Amygdala (tissue), 56 donors: ENCODE data around the gene SLC15A4.
A peak's percentile ranks its signal among the peaks of the same experiment; 100 is the strongest.

Experiments
- DNase-seq, 56 donors: peaks; one replicate each; lab custom pipeline; 2025; lab: John Stamatoyannopoulos, UW

SLC15A4 gene

GRCh38 chr12:128796439-128797118, 27.2 kb downstream of the SLC15A4 start:
- DNase-seq = peak in 1 of 56 donors; percentile 12

DNA sequence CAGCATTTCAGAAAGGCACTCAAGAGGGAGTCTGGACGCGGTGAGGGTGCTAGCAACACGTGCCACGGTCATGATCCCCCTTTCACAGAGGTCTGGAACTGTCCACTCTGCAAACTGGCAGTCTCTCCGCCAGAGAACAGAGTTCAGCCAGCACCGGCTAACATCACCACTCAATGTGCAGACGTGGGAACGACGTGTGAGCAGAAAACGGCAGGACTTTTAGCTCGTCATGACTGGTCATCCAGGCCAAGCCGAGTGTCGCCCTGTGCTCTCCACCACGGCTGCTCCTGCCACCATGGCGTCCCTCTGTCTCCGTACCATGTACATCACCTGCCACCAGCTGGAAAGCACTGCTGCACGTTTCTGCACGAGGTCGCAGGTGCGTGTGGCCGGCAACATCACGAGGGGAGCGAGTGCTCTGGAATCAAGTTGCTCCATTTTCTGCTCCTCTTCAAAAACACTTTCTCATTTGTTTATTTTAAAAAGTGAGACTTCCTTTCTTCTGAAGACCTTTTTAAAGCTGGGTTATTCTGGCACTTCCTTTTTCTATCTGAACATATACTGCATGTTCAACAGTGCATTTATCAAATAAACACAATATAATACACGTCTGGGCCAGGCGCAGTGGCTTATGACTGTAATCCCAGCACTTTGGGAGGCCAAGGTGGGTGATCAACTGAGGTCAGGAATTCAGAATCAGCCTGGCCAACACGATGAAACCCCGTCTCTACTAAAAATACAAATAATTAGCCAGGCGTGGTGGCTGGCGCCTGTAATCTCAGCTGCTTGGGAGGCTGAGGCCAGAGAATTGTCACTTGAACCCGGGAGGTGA, 28.0 kb downstream of the SLC15A4 start:
- DNase-seq = peak in 1 of 56 donors; percentile 12

DNA sequence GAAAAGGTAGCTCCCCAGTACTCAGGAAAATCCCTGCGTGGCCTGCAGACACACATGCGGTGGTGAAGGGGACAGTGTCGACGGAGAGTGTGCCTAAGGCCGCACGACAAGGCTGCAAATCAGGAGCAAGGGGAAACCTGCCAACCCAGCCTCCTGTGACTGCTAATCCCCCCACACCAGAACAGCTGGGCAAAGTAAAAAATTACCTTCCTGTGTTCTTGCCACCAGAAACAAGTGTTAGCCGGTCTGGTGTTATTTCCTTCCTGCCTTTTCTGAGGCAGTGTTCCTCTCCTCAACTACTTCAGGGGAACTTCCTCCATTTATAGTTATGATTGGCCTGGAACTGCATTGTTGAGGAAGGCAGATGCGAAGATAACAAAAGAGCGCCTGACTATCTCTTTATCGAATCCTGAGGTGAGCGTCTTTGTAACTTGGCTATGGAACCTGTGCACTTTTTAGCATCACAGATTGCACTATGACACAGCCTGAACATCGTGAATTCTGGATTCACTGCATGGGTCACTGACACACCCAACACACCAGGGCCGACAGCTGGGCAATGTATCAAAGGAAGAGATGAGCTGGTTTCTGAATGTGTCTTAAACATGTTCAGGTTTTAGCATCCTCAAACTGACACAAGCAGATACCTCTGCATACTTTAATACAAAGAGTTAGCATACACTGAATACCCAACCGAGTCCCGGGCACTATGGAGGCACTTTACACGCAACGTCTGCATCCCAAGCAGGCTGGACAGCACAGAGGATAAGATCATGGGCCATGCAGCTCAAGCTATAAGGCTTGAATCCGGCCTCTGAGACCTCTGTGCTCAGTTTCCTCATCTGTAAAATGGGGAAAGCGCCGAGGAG, 28.9 kb downstream of the SLC15A4 start:
- DNase-seq = no peak

DNA sequence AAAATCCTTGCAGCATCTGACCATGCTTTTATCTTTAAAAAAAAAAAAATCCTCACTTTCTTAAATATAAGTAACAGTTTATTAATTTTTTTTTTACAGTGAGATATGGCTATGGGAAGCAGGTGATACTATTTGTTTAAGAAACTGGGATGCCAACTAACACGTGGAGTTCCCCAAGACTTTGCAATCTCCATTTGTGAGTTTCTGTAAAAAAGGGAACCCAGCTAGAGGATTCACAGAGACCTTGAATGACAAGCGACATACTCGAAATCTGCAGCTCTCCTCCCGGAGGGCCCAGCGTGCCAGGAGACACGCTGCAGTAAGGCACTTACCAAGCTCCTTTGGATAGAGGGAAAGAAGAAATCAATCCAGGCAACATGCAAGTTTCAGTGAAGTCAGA, 30.1 kb downstream of the SLC15A4 start:
- DNase-seq = no peak

GRCh38 chr12:128792881-128793280, 30.9 kb downstream of the SLC15A4 start:
- DNase-seq = no peak

DNA sequence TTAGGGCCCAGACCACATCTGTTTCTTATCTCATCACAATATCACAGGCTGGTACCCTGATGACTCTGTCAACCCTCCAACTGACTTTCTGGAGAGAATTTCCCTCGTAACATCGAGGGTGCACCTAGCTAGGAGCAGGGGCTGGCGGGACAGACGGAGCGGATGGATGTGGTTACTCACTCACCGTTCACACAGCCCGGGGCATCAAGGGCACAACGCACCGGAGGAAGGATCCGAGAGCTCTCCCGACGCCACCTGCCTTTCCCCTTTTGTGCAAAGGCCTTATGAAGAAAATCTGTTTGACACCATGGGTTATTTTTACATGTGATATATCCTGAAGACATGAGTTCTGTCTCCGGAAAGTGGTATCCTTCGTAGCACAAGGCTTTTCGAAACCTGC, 31.4 kb downstream of the SLC15A4 start:
- DNase-seq = no peak

DNA sequence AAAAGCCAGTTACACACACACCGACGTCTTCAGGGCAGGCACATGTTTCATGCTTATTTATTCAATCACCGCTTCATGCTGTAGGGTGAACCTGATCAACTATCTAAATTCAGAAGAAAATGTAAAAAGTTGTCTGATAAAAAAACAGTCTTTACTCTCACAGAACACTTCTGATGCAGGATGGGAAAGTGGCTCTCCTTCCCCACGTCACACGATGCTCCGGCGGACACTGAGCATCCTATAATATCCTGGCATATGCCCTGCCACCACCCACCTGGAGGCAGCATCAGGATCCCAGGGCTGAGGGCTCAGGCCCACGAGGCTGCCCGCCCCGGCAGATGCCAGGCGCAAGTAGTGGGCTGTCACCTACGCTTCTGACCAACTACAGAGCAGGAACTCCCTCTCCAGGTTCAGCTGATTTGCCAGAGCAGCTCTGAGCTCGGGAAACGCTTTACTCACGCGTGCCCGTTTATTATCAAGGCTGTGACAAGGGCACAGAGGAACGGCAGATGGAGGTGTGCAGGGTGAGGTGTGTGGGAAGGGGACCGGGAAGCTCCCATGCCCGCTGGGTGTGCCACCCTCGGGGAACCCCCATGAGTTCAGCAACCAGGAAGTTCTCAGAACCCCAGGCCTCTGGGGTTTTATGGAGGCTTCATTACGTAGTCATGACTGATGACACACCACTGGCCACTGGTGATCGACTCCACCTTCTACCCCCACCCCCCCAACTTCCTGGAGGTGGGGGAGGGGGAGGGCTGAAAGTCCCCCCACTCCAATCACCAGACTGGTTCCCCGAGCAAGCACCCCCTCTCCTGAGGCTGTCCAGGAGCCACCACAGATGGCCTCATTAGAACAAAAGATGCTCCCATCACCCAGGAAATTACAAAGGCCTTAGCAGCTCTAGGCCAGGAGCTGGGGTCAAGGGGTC, 32.1 kb downstream of the SLC15A4 start:
- DNase-seq = peak in 3 of 56 donors; percentile 9 to 16 (median 9)

- no peak for DNase-seq
Observed at GRCh38 chr12:128790653-128791373, 32.9 kb downstream of the SLC15A4 start.

GRCh38 chr12:128790221-128790620, 33.5 kb downstream of the SLC15A4 start:
- DNase-seq = no peak

- no peak for DNase-seq
Observed at GRCh38 chr12:128789356-128789929, 34.3 kb downstream of the SLC15A4 start.

GRCh38 chr12:128787827-128788226, 35.9 kb downstream of the SLC15A4 start:
- no peak for DNase-seq

- DNase-seq = no peak
Observed at GRCh38 chr12:128786741-128787391, 36.9 kb downstream of the SLC15A4 start.

- peak in 1 of 56 donors; percentile 7 for DNase-seq
Observed at GRCh38 chr12:128784030-128784760, 39.6 kb downstream of the SLC15A4 start.

- DNase-seq = no peak
Observed at GRCh38 chr12:128783129-128783574, 40.6 kb downstream of the SLC15A4 start.

DNA sequence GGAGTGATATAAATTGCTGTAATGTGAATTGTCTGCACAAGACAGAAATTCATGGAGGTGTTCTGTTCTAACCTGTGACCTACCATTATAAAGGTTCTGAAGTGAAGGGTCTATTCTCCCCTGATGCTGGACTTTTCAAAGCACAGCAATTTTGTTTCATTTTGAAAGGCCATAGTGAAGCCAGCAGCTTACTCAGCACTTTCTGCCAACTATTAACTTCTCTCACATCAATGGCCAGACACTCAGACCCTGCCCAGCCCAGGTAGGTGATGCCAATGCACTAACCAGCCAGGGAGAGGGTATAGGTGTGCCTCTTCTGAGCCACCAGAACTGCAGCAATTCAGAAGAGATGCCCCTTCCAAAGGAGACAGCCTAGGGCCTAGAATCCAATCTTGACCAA, 43.9 kb downstream of the SLC15A4 start:
- no peak for DNase-seq

DNA sequence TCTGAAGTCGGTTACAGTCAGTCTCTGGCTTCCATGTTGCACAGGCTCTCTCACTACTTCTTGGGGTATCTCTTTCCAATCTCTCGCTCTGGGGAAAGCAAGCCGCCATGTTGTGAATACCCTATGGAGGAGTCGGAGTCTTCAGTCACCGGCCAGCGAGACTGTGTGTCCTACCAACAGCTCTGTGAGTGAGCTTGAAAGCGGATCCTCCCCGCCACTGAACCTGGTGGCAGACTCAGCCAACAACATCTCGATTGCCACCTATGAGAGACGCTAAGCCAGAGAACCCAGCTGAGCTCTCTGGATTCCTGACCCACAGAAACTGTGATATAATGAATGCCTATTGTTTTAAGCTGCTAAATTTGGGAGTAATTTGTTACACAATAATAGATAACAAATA, 51.5 kb downstream of the SLC15A4 start:
- no peak for DNase-seq

- DNase-seq = no peak
Observed at GRCh38 chr12:128771681-128772080, 52.1 kb downstream of the SLC15A4 start.
